ENCODE measurements around the gene BCDIN3D.

GRCh38 chr12:49885118-49885517, 42.2 kb upstream of the BCDIN3D start:
- no peak for TF ChIP-seq CTCF (IDR thresholded peaks at IDR 0.05; ENCODE audit: poor library complexity)
- TF ChIP-seq EZH2phosphoT487 (IDR thresholded peaks at IDR 0.05; ENCODE audit: low read depth, severe bottlenecking, unreplicated experiment): no peak
- TF ChIP-seq EZH2 (IDR thresholded peaks at IDR 0.05; ENCODE audit: borderline replicate concordance): no peak

Data from hepatocyte (in vitro differentiated cells).